CD4-positive, alpha-beta T cell treated with Interleukin-17A for 4 hours (primary cell): ENCODE data around the gene RSPH4A.
"Not testable (repeated sequence)": the region's sequence is repeated elsewhere in the genome, so short reads cannot be mapped to it uniquely, and the experiment has no call there.

Experiments
- DNase-seq: peaks from one replicate; pipeline ENCODE4 v3.0.0-alpha.2; 2020; ENCODE audit warnings: mixed read lengths

RSPH4A gene

DNA sequence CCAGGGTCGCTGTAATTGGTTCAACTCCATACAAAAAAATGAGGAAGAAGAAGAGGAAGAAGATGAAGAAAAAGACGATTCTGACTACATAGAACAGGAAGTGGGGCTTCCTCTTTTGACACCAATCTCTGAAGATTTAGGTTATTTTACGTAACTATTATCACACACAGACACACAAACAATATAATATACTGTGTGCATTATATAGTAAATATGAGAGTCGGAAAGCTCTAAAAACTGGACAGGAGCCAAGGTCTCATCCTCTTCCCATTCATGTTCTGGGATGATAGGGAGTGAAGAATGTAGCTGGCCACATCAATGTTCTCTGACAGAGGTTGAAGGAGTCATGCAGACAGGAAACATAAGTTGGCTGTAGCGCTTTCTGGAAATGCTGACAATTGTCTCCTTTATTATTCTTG lies 13.3 kb downstream of the RSPH4A start:
- DNase-seq: no peak

DNA sequence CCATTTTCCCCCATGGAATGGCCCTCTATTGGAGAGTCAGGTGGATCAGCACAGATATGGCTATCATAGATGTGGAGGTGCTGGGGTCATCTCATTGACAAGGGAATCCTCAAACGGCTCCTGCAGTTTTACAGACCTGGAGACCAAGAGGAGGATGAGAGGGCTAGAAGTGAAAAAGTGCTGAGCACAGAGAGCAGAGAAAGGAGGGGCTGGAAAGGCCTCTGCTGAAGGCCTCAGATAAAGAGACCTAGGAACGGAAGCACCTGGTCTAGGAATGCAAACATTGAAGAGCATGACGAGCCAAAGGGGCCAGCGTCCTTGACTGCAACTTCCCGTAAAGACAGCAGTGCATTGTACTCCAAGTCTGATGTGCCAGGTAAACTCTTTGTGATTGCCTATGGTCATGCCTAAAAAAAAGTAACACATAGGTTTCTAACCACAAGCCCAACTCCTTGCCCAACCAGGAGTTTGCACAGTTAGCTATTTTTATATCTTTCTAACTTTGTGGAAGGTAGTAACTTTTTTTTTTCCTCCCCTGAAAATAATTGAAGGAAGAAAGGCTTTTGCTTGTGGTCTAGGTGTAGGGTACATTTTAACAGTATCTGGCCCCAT lies 15.2 kb downstream of the RSPH4A start:
- no peak for DNase-seq

DNA sequence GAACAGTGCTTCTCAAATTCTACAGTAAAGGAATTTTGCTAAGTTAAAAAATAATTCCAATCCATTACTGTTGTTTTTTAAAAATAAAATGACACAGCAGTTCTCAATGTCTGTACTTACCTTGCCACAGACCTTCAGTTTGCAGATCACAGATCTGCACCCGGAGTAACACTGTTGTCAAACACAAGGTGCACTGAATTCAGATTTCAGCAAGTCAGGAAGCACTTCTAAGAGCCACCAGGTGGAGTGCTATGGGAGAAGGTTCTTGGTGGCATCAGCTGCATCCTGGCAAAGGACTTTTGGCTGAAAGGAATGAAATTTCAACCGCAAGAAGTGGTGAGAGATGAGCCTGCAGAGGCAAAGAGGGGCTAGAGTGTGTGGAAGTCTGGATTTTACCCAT lies 17.4 kb downstream of the RSPH4A start:
- DNase-seq: no peak

DNA sequence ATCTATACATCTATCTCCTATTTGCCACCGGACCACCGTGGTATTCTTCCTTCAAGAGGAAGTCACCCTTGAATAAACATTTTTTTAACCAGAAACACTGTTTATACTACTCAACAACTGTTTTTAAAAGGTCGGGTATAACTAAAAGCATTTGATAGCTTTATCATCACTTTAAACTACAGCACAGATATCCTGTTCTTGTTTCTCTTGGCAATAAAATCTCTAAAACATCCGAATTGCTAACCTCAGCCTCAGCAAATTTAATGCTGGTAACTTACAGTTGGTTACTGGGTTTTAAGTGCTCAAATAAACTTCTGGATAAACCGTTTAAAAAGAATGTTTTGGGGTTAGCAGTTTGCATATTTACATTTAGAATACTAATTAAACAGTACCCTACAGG lies 31.9 kb downstream of the RSPH4A start:
- no peak for DNase-seq

DNA sequence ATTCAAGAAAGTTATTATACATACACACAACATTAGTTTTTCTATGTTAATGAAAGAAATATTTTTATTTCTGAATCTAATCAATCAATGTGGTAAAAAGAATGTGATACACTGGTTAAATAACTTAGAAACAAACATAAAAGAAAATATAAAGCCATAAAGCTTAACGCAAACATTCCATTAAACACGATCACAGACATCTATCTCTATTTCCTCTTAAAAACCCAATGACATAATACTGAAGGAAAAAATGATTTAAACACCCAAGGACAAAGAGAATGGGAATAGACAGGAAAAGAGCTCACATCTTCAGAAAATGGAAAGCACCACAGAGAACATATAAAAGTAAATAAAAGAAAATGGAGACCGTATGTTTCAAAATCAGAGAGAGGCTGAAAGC lies 32.9 kb downstream of the RSPH4A start:
- no peak for DNase-seq

DNA sequence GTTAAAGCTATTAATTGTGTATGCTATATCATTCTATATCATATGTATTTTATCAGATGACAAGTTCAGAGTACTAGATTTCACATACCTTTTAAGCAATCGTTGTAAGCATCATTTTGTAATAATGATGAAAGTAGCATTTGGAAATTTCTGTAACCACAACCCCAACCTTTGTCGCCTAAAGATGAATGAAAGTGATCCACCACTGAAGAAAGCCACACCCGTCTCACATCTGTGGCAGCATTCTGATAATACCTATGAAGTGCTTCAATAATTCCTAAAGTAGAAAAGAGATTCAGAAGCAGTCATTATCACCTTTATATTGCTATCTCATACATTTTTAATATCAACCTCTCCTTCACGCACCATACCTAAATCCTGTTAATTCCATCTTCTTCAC lies 35.6 kb downstream of the RSPH4A start:
- DNase-seq: no peak

DNA sequence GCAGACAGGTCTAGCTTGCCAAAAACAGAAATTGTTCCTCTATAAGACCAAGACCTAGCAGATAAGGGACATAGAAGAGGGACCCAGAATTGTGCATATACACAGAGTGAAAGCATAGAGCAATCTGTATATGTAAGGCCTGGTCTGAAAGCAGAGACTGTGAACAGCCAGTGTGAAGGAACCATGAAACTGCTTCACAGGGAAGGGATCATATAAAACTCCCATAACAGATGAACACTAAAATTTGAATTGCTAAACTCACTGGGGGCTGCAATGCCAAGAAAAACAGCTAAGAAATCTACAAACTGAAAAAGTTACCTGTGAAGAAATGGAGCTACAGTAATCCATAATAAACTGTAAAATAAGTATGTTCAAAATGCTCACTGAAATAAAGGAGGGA lies 45.3 kb downstream of the RSPH4A start:
- no peak for DNase-seq

DNA sequence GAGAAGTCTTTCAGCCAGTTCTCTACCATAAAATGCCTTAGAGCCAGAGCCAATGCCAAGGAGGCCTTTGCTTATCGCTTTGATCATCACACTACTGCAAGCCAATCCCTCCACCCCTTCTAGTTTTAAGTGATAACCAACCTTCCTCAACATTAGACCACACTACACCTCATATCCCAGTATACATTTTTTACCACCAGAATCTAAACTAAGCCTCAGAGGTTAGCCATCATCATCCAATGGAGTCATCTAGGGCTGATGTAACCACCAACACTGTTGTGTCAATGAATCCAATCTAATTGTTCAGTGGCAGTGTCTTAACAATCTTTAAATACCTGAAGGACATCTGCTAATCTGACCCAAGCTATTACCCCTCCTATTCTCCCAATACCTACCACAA lies 45.9 kb downstream of the RSPH4A start:
- DNase-seq: no peak

DNA sequence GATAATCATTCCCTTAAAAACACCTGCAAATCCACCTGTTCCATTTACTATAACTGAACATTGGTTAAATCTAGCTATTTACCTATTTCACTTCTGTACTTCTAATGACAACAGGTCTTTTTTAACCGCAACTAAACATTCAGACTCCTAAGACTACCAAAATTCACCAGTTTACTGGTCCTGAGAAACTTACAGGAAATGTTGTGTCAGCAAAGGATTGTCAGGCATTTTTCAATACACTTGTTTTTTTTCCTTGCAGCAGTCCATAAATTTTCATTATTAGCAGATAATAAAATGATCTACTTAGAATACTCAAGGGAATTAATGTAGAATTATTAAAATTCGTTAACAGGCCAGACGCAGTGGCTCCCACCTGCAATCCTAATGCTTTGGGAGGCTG lies 47.0 kb downstream of the RSPH4A start:
- DNase-seq: no peak

DNA sequence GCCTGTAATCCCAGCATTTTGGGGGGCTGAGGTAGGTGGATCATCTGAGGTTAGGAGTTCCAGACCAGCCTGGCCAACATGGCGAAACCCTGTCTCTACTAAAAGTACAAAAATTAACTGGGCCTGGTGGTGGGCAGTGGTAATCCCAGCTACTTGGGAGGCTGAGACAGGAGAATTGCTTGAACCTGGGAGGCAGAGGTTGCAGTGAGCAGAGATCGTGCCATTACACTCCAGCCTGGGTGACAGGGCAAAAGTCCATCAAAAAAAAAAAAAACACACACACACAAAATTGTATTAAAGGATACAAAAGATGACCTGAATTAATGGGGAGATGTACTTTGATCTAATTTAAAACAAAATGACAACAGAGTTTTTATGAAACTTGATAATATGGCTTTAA lies 47.9 kb downstream of the RSPH4A start:
- DNase-seq: not testable (repeated sequence)

DNA sequence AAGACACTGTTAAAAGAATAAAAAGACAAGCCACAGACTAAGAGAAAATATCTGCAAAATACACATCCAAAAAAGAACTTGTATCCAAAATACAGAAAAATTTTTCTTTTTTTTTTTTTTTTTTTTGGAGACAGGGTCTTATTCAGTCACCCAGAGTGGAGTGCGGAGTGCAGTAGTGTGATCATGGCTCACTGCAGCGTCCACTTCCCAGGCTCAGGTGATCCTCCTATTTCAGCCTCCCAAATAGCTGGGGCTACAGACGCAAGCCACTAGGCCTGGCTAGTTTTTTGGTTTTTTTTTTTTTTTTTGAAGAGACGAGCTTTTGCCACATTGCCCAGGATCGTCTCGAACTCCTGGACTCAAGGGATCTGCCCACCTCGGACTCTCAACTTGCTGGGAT lies 49.2 kb downstream of the RSPH4A start:
- DNase-seq: no peak

DNA sequence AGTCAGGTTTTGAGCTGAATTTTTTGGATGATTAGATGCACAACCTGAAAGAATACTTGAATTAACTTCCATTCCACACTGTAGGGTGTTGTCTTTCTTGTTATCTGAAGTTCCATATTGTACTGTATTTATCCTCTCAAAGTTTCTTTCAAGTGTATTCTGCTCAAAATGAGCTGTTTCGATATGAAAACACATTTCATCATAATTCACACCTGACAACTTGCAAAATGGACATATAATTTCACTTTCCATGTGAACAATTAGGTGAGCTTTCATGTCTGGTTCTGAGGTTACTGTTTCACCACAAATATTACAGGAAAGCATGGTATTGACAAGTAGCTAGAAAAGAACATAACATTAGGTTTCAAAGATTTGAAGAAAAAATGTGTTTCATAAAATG lies 50.6 kb downstream of the RSPH4A start:
- no peak for DNase-seq

DNA sequence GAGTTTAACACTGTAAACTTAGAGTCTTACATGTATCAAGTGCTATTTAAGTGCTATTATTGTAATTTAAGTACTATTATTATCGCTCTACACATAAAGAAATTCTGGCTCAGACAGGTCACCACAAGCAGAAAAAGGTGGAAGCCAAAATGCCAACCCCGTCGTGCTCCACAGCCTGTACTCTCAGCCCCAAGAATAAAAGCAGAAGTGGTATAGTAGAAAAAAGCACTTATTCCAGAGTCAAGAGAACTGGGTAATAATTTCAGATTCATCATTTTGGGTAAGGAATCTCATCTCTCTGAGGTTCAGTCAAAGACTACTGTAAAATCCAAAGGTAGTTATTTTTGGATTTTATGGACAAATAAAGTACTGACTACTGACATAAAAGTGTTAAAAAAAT lies 51.3 kb downstream of the RSPH4A start:
- no peak for DNase-seq

DNA sequence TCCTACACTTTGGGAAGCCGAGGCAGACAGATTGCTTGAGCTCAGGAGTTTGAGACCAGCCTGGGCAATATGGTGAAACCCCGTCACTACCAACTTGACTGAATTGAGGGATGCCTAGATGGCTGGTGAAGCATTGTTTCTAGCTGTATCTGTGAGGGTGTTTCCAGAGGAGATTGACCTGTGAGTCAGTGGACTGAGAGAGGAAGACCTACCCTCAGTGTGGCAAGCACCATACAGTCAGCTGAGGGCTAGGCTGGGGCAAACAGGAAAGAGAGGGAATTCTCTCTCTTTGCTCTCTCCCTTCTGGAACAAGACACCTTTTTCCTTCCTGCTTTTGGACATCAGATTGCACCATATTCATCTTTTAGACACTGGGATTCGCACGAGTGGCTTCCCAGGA lies 56.0 kb downstream of the RSPH4A start:
- no peak for DNase-seq

DNA sequence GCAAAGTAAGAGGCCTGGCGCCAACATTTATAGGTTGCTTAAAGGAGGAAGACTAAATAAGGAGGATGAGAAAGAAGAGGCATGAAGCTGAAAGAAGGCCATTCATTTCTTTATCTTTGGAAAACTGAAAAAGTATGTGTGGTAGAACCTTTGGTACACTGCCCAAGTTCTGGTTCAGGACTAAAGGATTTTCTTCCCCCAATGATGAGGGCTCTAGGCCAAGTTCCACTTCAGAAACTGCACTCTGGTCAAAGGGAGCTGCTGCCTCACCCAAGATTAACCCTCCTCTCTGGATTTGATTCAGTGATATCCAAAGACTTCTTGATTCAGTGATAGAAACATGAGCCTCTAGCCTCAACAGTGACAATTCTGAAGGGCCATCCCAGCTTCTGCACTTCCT lies 59.7 kb downstream of the RSPH4A start:
- no peak for DNase-seq

DNA sequence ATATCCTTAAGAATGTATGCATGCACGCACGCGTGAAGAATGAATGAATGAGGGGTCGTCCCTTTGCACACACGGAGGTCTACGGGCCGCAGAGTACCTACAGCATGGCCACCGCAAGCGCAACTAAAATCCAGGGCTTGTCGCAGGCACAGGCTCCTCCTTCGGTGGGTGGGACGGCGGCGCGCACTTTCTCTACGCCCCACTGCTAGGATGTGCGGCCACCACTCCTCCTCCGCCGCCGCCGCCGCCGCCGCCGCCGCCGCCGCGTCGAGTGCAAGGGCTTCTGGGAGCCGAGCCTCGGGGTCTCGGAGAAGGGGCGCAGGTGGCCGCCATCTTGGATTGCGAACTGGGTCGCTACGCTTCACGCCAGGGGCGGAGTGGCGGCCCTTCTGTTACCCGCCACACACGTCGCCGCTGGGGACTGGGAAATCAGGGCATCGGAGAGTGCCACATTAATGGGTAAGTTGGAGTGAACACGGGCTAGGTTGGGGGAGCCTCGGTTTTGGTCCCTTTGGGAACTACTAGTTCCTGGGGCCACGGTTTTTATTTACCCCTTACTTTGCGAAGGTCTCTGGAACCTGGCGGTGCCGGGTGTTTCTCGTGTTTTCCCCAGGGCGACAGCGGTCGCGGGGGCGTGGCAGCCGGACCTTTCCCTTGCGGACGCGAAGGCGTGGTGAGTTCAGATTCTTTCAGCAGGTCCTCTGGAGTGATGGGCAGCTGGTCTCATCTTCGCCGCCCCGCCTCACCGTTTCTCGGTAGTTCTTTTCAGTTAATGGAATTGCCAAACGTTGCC lies 64.8 kb downstream of the RSPH4A start, which contains the start of gene KPNA5:
KPNA5 (plus strand) TSS at position 332 of the 793 bp plus-strand sequence; CDS start at position 456, 124 bp downstream.
- peak; percentile 94 for DNase-seq

DNA sequence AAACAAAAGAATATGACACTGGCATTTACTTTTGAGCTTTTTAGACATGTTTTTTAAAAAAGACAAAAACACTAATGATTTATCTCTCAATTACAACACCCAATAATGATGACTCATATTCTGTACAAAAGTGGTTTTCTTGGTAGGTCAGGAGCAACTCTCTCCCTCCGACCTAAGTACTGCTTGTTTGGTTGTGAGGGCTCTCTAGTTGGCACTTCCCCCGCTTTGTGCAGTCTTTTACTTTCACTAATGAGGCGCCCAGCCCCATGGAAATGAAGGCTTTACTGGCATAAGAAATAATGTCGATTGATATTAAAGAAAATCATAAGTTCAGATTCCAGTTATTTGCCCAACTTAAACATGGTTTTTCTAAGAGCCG lies 66.0 kb downstream of the RSPH4A start:
- DNase-seq: peak; percentile 53
